Measurements from ENCODE around the gene NINJ2. TPM values are rescaled to one million over a fixed set of nuclear protein-coding genes. Genes with fewer than 3 reads are reported as not detected.

Gene NINJ2
- total RNA-seq, 1 donor from 2014 or later, result 12.6 TPM

- no peak for DNase-seq
- intact Hi-C loops (cut with DNase I), result no loop called here
- ATAC-seq (ENCODE audit: poor library complexity), result no peak
Observed at GRCh38 chr12:627285-627684, 36.0 kb downstream of the NINJ2 start.

GRCh38 chr12:625998-626397, 37.2 kb downstream of the NINJ2 start:
- ATAC-seq (ENCODE audit: poor library complexity), result peak; percentile 45
- no peak for DNase-seq
- intact Hi-C loops (cut with DNase I), result no loop called here

GRCh38 chr12:623865-624372, 39.3 kb downstream of the NINJ2 start:
- intact Hi-C loops (cut with DNase I), result no loop called here
- ATAC-seq (ENCODE audit: poor library complexity) (no peak), DNase-seq (no peak)

- DNase-seq, result no peak
- intact Hi-C loops (cut with DNase I), result no loop called here
- peak; percentile 77 for ATAC-seq (ENCODE audit: poor library complexity)
Observed at GRCh38 chr12:623172-623864, 39.9 kb downstream of the NINJ2 start.

- DNase-seq, result no peak
- intact Hi-C loops (cut with DNase I), result no loop called here
- no peak for ATAC-seq (ENCODE audit: poor library complexity)
Observed at GRCh38 chr12:622416-622815, 40.8 kb downstream of the NINJ2 start.

- DNase-seq, result no peak
- intact Hi-C loops (cut with DNase I), result no loop called here
- peak; percentile 35 for ATAC-seq (ENCODE audit: poor library complexity)
Observed at GRCh38 chr12:619346-619745, 43.9 kb downstream of the NINJ2 start.

- DNase-seq (no peak), ATAC-seq (ENCODE audit: poor library complexity) (no peak)
- intact Hi-C loops (cut with DNase I), result no loop called here
Observed at GRCh38 chr12:618605-619004, 44.6 kb downstream of the NINJ2 start.

GRCh38 chr12:617304-617915, 45.8 kb downstream of the NINJ2 start:
- intact Hi-C loops (cut with DNase I), result no loop called here
- ATAC-seq (ENCODE audit: poor library complexity) (peak; percentile 42), DNase-seq (peak; percentile 87)

- no peak for DNase-seq
- peak; percentile 69 for ATAC-seq (ENCODE audit: poor library complexity)
Observed at GRCh38 chr12:615620-616019, 47.6 kb downstream of the NINJ2 start.

GRCh38 chr12:614411-614970, 48.8 kb downstream of the NINJ2 start:
- DNase-seq, result no peak
- no peak for ATAC-seq (ENCODE audit: poor library complexity)
- intact Hi-C loops (cut with DNase I), result no loop called here

More at GRCh38 chr12:615620-616019, 47.6 kb downstream of the NINJ2 start:
- intact Hi-C loops (cut with DNase I), result no loop called here

- ATAC-seq (ENCODE audit: poor library complexity), result no peak
- no peak for DNase-seq
- intact Hi-C loops (cut with DNase I), result no loop called here
Observed at GRCh38 chr12:613996-614395, 49.2 kb downstream of the NINJ2 start.

GRCh38 chr12:612886-613285, 50.4 kb downstream of the NINJ2 start:
- peak; percentile 22 for ATAC-seq (ENCODE audit: poor library complexity)
- no peak for DNase-seq
- intact Hi-C loops (cut with DNase I), result no loop called here

GRCh38 chr12:612293-612692, 51.0 kb downstream of the NINJ2 start:
- ATAC-seq (ENCODE audit: poor library complexity) (no peak), DNase-seq (no peak)
- intact Hi-C loops (cut with DNase I), result no loop called here

- intact Hi-C loops (cut with DNase I), result no loop called here
- ATAC-seq (ENCODE audit: poor library complexity) (no peak), DNase-seq (no peak)
Observed at GRCh38 chr12:611721-612120, 51.5 kb downstream of the NINJ2 start.

- peak; percentile 13 for DNase-seq
- intact Hi-C loops (cut with DNase I), result no loop called here
Observed at GRCh38 chr12:608921-609320, 54.3 kb downstream of the NINJ2 start.

GRCh38 chr12:608413-608812, 54.8 kb downstream of the NINJ2 start:
- intact Hi-C loops (cut with DNase I), result no loop called here
- ATAC-seq (ENCODE audit: poor library complexity), result no peak
- no peak for DNase-seq

More at GRCh38 chr12:608921-609320, 54.3 kb downstream of the NINJ2 start:
- no peak for ATAC-seq (ENCODE audit: poor library complexity)

- DNase-seq, result peak; percentile 75
- peak; percentile 52 for ATAC-seq (ENCODE audit: poor library complexity)
- intact Hi-C loops (cut with DNase I), result no loop called here
Observed at GRCh38 chr12:607541-608001, 55.7 kb downstream of the NINJ2 start.

- intact Hi-C loops (cut with DNase I), result no loop called here
- ATAC-seq (ENCODE audit: poor library complexity), result peak; percentile 30
- peak; percentile 36 for DNase-seq
Observed at GRCh38 chr12:604956-605355, 58.3 kb downstream of the NINJ2 start.

GRCh38 chr12:602700-603068, 60.6 kb downstream of the NINJ2 start:
- DNase-seq, result no peak
- intact Hi-C loops (cut with DNase I), result no loop called here
- ATAC-seq (ENCODE audit: poor library complexity), result no peak

All from Right ventricle myocardium superior (tissue), 1 donor.